Cardiac muscle cell (in vitro differentiated cells and primary cell): ENCODE measurements around the gene EDRF1. TPM values are rescaled to one million over a fixed set of nuclear protein-coding genes. Genes with fewer than 3 reads are reported as not detected.

Experiments
- DNase-seq, 2 donors: peaks; one replicate each; pipeline versions ENCODE4 v3.0.0 to v3.0.0-alpha.2; 2010 to 2017; ENCODE audit warnings: low read depth in 1 of 2, low spot score in 1 of 2
- H3K27ac ChIP-seq: fragments of 200-600 bp; sonication (generic); 2 replicates; pipeline ENCODE4 v1.5.1; 2016
- H3K27me3 ChIP-seq: fragments of 200-600 bp; sonication (generic); 2 replicates; pipeline ENCODE4 v1.6.0; 2016; ENCODE audit warnings: control low read depth
- H3K36me3 ChIP-seq: fragments of 200-600 bp; sonication (generic); 2 replicates; pipeline ENCODE4 v1.5.1; 2016; ENCODE audit warnings: control low read depth
- H3K4me1 ChIP-seq: fragments of 200-600 bp; sonication (generic); 2 replicates; pipeline ENCODE4 v1.8.1; 2017; ENCODE audit warnings: low read depth, mild to moderate bottlenecking, mixed run types
- H3K4me3 ChIP-seq: fragments of 200-600 bp; sonication (generic); 2 replicates; pipeline ENCODE4 v1.5.1; 2016; ENCODE audit warnings: mild to moderate bottlenecking
- H3K9me3 ChIP-seq: fragments of 200-600 bp; sonication (generic); 2 replicates; pipeline ENCODE4 v1.5.1; 2017; ENCODE audit warnings: low read depth, mild to moderate bottlenecking, control low read depth
- polyA plus RNA-seq: library from polyadenylated mRNA; unstranded; fragments of >200 nt; fragmentation: Nextera tagmentation; extraction: Ambion mirVana; gene quantifications from 2 replicates; pipeline ENCODE4 v1.2.1, GENCODE V29; 2016
- total RNA-seq: library from RNA; depleted of rRNA; stranded (reverse); fragments of >200 nt; gene quantifications from 2 replicates; pipeline ENCODE4 v1.2.3, GENCODE V29; 2016
- TF ChIP-seq, protein P1 (sequence below): IDR thresholded peaks from 2 replicates; pipeline ENCODE4 v1.5.1; 2012; ENCODE audit warnings: low read depth, mild to moderate bottlenecking, low read length

EDRF1 gene
- total and polyA plus RNA-seq, 2 experiments from 2014 or later = 10.4 to 23.8 TPM

GRCh38 chr10:125781374-125781773 lies 61.9 kb downstream of the EDRF1 start:
- Histone ChIP-seq H3K27me3 (no peaks in the 10 kb centered on the region), H3K4me3 (no peak overlapping the region), H3K9me3 (no peaks in the 10 kb centered on the region), H3K36me3 (no peaks in the 10 kb centered on the region), H3K4me1 (no peaks in the 10 kb centered on the region), H3K27ac (no peak overlapping the region)
- no peak for DNase-seq
- TF ChIP-seq, protein P1, sequence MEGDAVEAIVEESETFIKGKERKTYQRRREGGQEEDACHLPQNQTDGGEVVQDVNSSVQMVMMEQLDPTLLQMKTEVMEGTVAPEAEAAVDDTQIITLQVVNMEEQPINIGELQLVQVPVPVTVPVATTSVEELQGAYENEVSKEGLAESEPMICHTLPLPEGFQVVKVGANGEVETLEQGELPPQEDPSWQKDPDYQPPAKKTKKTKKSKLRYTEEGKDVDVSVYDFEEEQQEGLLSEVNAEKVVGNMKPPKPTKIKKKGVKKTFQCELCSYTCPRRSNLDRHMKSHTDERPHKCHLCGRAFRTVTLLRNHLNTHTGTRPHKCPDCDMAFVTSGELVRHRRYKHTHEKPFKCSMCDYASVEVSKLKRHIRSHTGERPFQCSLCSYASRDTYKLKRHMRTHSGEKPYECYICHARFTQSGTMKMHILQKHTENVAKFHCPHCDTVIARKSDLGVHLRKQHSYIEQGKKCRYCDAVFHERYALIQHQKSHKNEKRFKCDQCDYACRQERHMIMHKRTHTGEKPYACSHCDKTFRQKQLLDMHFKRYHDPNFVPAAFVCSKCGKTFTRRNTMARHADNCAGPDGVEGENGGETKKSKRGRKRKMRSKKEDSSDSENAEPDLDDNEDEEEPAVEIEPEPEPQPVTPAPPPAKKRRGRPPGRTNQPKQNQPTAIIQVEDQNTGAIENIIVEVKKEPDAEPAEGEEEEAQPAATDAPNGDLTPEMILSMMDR = no peak

GRCh38 chr10:125782054-125782453 lies 62.5 kb downstream of the EDRF1 start:
- H3K9me3 ChIP-seq = no peaks in the 10 kb centered on the region
- no peak overlapping the region for H3K27ac ChIP-seq

DNA sequence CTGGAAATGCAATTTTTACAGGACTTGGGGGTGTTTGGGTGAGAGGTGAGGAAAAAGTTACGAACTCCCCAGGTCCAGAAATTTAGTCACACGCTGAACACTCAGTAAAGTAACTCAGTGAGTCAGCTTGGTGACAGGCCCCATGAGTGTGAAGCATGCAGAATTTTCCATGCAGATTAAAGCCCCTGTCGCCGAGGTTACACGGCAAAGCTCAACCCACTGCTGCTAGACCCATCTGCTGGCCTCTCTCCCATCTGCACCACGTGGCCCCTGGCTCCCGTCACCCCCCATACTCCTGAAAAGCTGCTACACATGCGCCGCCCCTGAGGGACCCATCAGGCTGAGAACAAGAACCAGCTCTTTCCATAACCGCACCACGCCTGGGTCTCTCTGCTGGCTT lies 63.1 kb downstream of the EDRF1 start:
- Histone ChIP-seq H3K4me1 (no peaks in the 10 kb centered on the region), H3K36me3 (no peaks in the 10 kb centered on the region), H3K27ac (no peak overlapping the region), H3K4me3 (no peak overlapping the region), H3K27me3 (no peaks in the 10 kb centered on the region), H3K9me3 (no peaks in the 10 kb centered on the region)
- TF ChIP-seq, protein P1 = no peak
- no peak for DNase-seq

More at GRCh38 chr10:125782054-125782453, 62.5 kb downstream of the EDRF1 start:
- TF ChIP-seq, protein P1 = no peak
- Histone ChIP-seq H3K36me3 (no peaks in the 10 kb centered on the region), H3K4me3 (no peak overlapping the region), H3K27me3 (no peaks in the 10 kb centered on the region), H3K4me1 (no peaks in the 10 kb centered on the region)
- DNase-seq = no peak

- H3K27me3 ChIP-seq = no peaks in the 10 kb centered on the region
- no peak overlapping the region for H3K27ac ChIP-seq
- DNase-seq = no peak
- TF ChIP-seq, protein P1 = no peak
- no peaks in the 10 kb centered on the region for H3K4me1 ChIP-seq
- no peaks in the 10 kb centered on the region for H3K36me3 ChIP-seq
- no peak overlapping the region for H3K4me3 ChIP-seq
- H3K9me3 ChIP-seq = no peaks in the 10 kb centered on the region
Observed at GRCh38 chr10:125783408-125783807, 63.9 kb downstream of the EDRF1 start.

DNA sequence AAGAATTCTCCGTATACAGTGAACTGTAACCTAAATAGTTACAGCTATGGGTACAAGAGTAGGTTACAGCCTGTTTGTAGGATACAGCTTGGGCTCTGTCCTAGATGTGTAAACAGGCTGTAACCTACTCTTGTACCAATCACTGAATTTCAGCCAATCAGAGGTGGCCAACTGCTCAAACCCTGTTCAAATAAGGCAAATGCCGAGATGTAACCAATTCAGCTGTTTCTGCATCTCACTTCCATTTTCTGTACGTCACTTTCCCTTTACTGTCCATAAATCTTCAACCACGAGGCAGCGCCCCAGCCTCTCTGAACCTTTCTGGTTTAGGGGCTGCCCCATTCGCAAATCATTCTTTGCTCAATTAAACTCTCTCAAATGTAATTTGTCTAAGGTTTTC lies 64.4 kb downstream of the EDRF1 start:
- Histone ChIP-seq H3K27me3 (no peaks in the 10 kb centered on the region), H3K4me3 (no peak overlapping the region), H3K36me3 (no peaks in the 10 kb centered on the region), H3K9me3 (no peaks in the 10 kb centered on the region), H3K27ac (no peak overlapping the region), H3K4me1 (no peaks in the 10 kb centered on the region)
- no peak for DNase-seq
- TF ChIP-seq, protein P1 = no peak

GRCh38 chr10:125785791-125786190 lies 66.3 kb downstream of the EDRF1 start:
- TF ChIP-seq, protein P1 = no peak
- no peaks in the 10 kb centered on the region for H3K9me3 ChIP-seq
- DNase-seq = no peak
- no peaks in the 10 kb centered on the region for H3K4me1 ChIP-seq
- no peak overlapping the region for H3K4me3 ChIP-seq
- H3K27ac ChIP-seq = no peak overlapping the region
- no peaks in the 10 kb centered on the region for H3K36me3 ChIP-seq
- H3K27me3 ChIP-seq = no peaks in the 10 kb centered on the region
